Keratinocyte (primary cell): ENCODE results near the gene NLGN4Y. TPM values are rescaled to one million over a fixed set of nuclear protein-coding genes. Genes with fewer than 3 reads are reported as not detected.

Experiments used
- DNase-seq: peaks from one replicate; pipeline ENCODE4 v3.0.0-alpha.2; 2011; ENCODE audit warnings: low read depth, missing footprints, low spot score
- FAIRE-seq: peaks from 2 replicates; lab custom pipeline; 2011; peaks lifted over from hg19 to GRCh38; lab: Jason Lieb, UNC
- H2AFZ ChIP-seq: 2 replicates; pipeline ENCODE4 v1.6.0; 2012; ENCODE audit warnings: low read length, control low read depth, inconsistent platforms; ENCODE audit not compliant: control insufficient read depth
- H3K27ac ChIP-seq: 2 replicates; pipeline ENCODE4 v1.5.1; 2011; ENCODE audit warnings: low read length; ENCODE audit not compliant: control insufficient read depth, insufficient read depth
- H3K27me3 ChIP-seq: 3 replicates; pipeline ENCODE4 v1.6.0; 2011; ENCODE audit warnings: low read length; ENCODE audit not compliant: control insufficient read depth, insufficient read depth; ENCODE audit errors: extremely low read depth
- H3K36me3 ChIP-seq, 2 experiments: 2 replicates in 1 of 2; 3 replicates in 1 of 2; pipeline ENCODE4 v1.5.1; 2011; ENCODE audit warnings: low read length in 2 of 2, mild to moderate bottlenecking in 1 of 2; ENCODE audit not compliant: control insufficient read depth in 2 of 2, insufficient read depth in 2 of 2; ENCODE audit errors: extremely low read depth in 1 of 2
- H3K4me1 ChIP-seq: 3 replicates; pipeline ENCODE4 v1.5.1; 2011; ENCODE audit warnings: low read length; ENCODE audit not compliant: control insufficient read depth, insufficient read depth; ENCODE audit errors: extremely low read depth
- H3K4me2 ChIP-seq: 3 replicates; pipeline ENCODE4 v1.6.0; 2011; ENCODE audit warnings: low read depth, low read length; ENCODE audit not compliant: control insufficient read depth, insufficient read depth; ENCODE audit errors: extremely low read depth
- H3K4me3 ChIP-seq, 3 experiments: fragments of 200-600 bp in 1 of 3; sonication (generic) in 1 of 3; 2 replicates in 2 of 3; 3 replicates in 1 of 3; pipeline ENCODE4 v1.5.1; 2011 to 2016; ENCODE audit warnings: low read length in 3 of 3, mild to moderate bottlenecking in 3 of 3, control low read depth in 2 of 3, inconsistent platforms in 1 of 3, low read depth in 1 of 3, mixed read lengths in 1 of 3, mixed run types in 1 of 3, moderate library complexity in 1 of 3; ENCODE audit not compliant: control insufficient read depth in 2 of 3, insufficient read depth in 2 of 3; ENCODE audit errors: extremely low read depth in 1 of 3
- H3K79me2 ChIP-seq: 2 replicates; pipeline ENCODE4 v1.6.0; 2012; ENCODE audit warnings: low read length; ENCODE audit not compliant: control insufficient read depth, insufficient read depth
- H3K9ac ChIP-seq: 3 replicates; pipeline ENCODE4 v1.6.0; 2011; ENCODE audit warnings: low read length; ENCODE audit not compliant: control insufficient read depth, insufficient read depth; ENCODE audit errors: extremely low read depth
- H3K9me1 ChIP-seq: 3 replicates; pipeline ENCODE4 v1.6.0; 2011; ENCODE audit warnings: low read length; ENCODE audit not compliant: control insufficient read depth, insufficient read depth; ENCODE audit errors: extremely low read depth
- H3K9me3 ChIP-seq: 2 replicates; pipeline ENCODE4 v1.5.1; 2012; ENCODE audit warnings: low read depth, low read length; ENCODE audit not compliant: control insufficient read depth
- H4K20me1 ChIP-seq: 3 replicates; pipeline ENCODE4 v1.6.0; 2011; ENCODE audit warnings: low read length; ENCODE audit not compliant: control insufficient read depth, insufficient read depth; ENCODE audit errors: extremely low read depth
- CTCF ChIP-seq, 3 experiments: IDR thresholded peaks in 1 of 3; conservative IDR thresholded peaks in 1 of 3; optimal IDR thresholded peaks in 1 of 3; 2 replicates in 2 of 3; 3 replicates in 1 of 3; pipeline versions ENCODE3 to v1.5.1; 2011; ENCODE audit warnings: low read length in 3 of 3, mild to moderate bottlenecking in 3 of 3, moderate library complexity in 2 of 3, control low read depth in 1 of 3, inconsistent platforms in 1 of 3; ENCODE audit not compliant: insufficient read depth in 2 of 3; ENCODE audit errors: extremely low read depth in 1 of 3
- EZH2 ChIP-seq: IDR thresholded peaks from one replicate; pipeline ENCODE4 v1.6.1; 2012; ENCODE audit warnings: inconsistent platforms, mild to moderate bottlenecking, low read length, moderate library complexity
- dilution Hi-C: fragments of 300-500 bp; cut with MboI; formaldehyde crosslinking; loops from one replicate; pipeline ENCODE4 v1.7.0; 2020; ENCODE audit warnings: low sequenced_read_pairs; ENCODE audit not compliant: extremely low pct_ligation_motif_present
- polyA plus RNA-seq, 5 experiments: library from polyadenylated mRNA; depleted of rRNA in 3 of 5; stranded (reverse) in 3 of 5; stranded (forward) in 1 of 5; unstranded in 1 of 5; fragments of >200 nt; gene quantifications; 1 replicate in 1 of 5; 2 replicates in 3 of 5; 3 replicates in 1 of 5; pipeline versions ENCODE4 v1.2.1 to v1.2.3, GENCODE V29; 2011 to 2012; ENCODE audit warnings: missing spikeins in 2 of 5, low read depth in 1 of 5, low replicate concordance in 1 of 5

Gene NLGN4Y
- polyA plus RNA-seq, 1 donor (not counting 4 experiments of a cell fraction or from before 2014, with no cell fraction given) = not detected

- DNase-seq (no peak), FAIRE-seq (no peak)
- no peaks in the 10 kb centered on the region for H3K36me3 ChIP-seq
- H3K9me3 ChIP-seq = no peaks in the 10 kb centered on the region
- H3K4me1 ChIP-seq = no peaks in the 10 kb centered on the region
- no peaks in the 10 kb centered on the region for H3K9me1 ChIP-seq
- dilution Hi-C loops = no loop called here
- H3K4me2 ChIP-seq = no peak overlapping the region
- H3K4me3 ChIP-seq = no peak overlapping the region
- H4K20me1 ChIP-seq = no peaks in the 10 kb centered on the region
- H3K27ac ChIP-seq = no peak overlapping the region
- no peak overlapping the region for H3K9ac ChIP-seq
- H2AFZ ChIP-seq = no peak overlapping the region
- TF ChIP-seq EZH2 = no peak
- TF ChIP-seq CTCF (optimal IDR thresholded peaks at IDR 0.05 in 1 of 3, IDR thresholded peaks at IDR 0.05 in 1 of 3, conservative IDR thresholded peaks at IDR 0.05 in 1 of 3; ENCODE audit: extremely low read depth in 1 of 3, insufficient read depth in 2 of 3, low read length in 3 of 3) = no peak
- H3K79me2 ChIP-seq = no peaks in the 10 kb centered on the region
- no peaks in the 10 kb centered on the region for H3K27me3 ChIP-seq
These were observed 93.3 kb downstream of the NLGN4Y start for GRCh38 chrY:14617625-14618024.

GRCh38 chrY:14618513-14618912 lies 94.2 kb downstream of the NLGN4Y start:
- Histone ChIP-seq H3K27me3 (no peaks in the 10 kb centered on the region), H4K20me1 (no peaks in the 10 kb centered on the region), H3K4me1 (no peaks in the 10 kb centered on the region), H3K9me3 (no peaks in the 10 kb centered on the region), H3K4me2 (no peak overlapping the region), H3K27ac (no peak overlapping the region), H3K36me3 (no peaks in the 10 kb centered on the region), H3K9ac (no peak overlapping the region), H2AFZ (no peak overlapping the region), H3K9me1 (no peaks in the 10 kb centered on the region), H3K79me2 (no peaks in the 10 kb centered on the region), H3K4me3 (no peak overlapping the region)
- no peak for FAIRE-seq
- TF ChIP-seq EZH2 = no peak
- TF ChIP-seq CTCF (optimal IDR thresholded peaks at IDR 0.05 in 1 of 3, IDR thresholded peaks at IDR 0.05 in 1 of 3, conservative IDR thresholded peaks at IDR 0.05 in 1 of 3; ENCODE audit: extremely low read depth in 1 of 3, insufficient read depth in 2 of 3, low read length in 3 of 3) = no peak
- dilution Hi-C loops = no loop called here
- DNase-seq = no peak
